ENCODE measurements around the gene CTBP1.

The CTBP1 gene

GRCh38 chr4:1248245-1249147 is at the start of gene CTBP1:
Gene CTBP1 (minus strand): TSS chr4:1249130. CDS start chr4:1241331, 7,799 bp downstream.
- TF ChIP-seq CTCF (IDR thresholded peaks at IDR 0.05; ENCODE audit: insufficient read depth, low read length, missing control alignments): no peak
- DNase-seq (ENCODE audit: low read depth, low spot score): no peak
- ChIA-PET CTCF (interaction anchor here (1.1 kb wide), 1 partner anchor 118 kb away, joined by 5 read pairs; no protein-coding TSS in a partner anchor), POLR2A (interaction anchor here (1.0 to 2.5 kb wide), 4 partner anchors 12 to 98 kb away, joined by 3 to 16 read pairs (median 4); partner anchors contain the start of gene UVSSA)
- peak within 1 kb of the TSS; percentile 70 for H3K4me3 ChIP-seq (ENCODE audit: low read depth, low read length)

- H3K4me3 ChIP-seq (ENCODE audit: low read depth, low read length): no peak overlapping the region
- POLR2A ChIA-PET: no interaction called here
- no peak for TF ChIP-seq CTCF (IDR thresholded peaks at IDR 0.05; ENCODE audit: insufficient read depth, low read length, missing control alignments)
- DNase-seq (ENCODE audit: low read depth, low spot score): no peak
- CTCF ChIA-PET: interaction anchor here (1.0 kb wide), 1 partner anchor 30 kb away, joined by 3 read pairs; no protein-coding TSS in a partner anchor
Observed at GRCh38 chr4:1298461-1298860, 49.5 kb upstream of the CTBP1 start.

GRCh38 chr4:1297456-1298325 is 48.8 kb upstream of the CTBP1 start:
- POLR2A ChIA-PET: no interaction called here
- DNase-seq (ENCODE audit: low read depth, low spot score): no peak
- CTCF ChIA-PET: no interaction called here
- no peak overlapping the region for H3K4me3 ChIP-seq (ENCODE audit: low read depth, low read length)
- no peak for TF ChIP-seq CTCF (IDR thresholded peaks at IDR 0.05; ENCODE audit: insufficient read depth, low read length, missing control alignments)

GRCh38 chr4:1297023-1297395 is 48.1 kb upstream of the CTBP1 start:
- no peak for TF ChIP-seq CTCF (IDR thresholded peaks at IDR 0.05; ENCODE audit: insufficient read depth, low read length, missing control alignments)
- no peak overlapping the region for H3K4me3 ChIP-seq (ENCODE audit: low read depth, low read length)
- CTCF ChIA-PET: no interaction called here
- no peak for DNase-seq (ENCODE audit: low read depth, low spot score)
- POLR2A ChIA-PET: no interaction called here

GRCh38 chr4:1296324-1297022 is 47.5 kb upstream of the CTBP1 start:
- TF ChIP-seq CTCF (IDR thresholded peaks at IDR 0.05; ENCODE audit: insufficient read depth, low read length, missing control alignments): no peak
- no peak for DNase-seq (ENCODE audit: low read depth, low spot score)
- ChIA-PET CTCF (no interaction called here), POLR2A (no interaction called here)
- H3K4me3 ChIP-seq (ENCODE audit: low read depth, low read length): no peak overlapping the region
